ENCODE results near the gene CPNE7. TPM values are rescaled to one million over a fixed set of nuclear protein-coding genes. Genes with fewer than 3 reads are reported as not detected.

CPNE7 gene
- total and polyA plus RNA-seq, 9 of the 15 experiments (the other 6 are each of a cell fraction or from before 2014, with no cell fraction given), result 0.30 to 73.4 (median 32.7) TPM

- TF ChIP-seq ZHX1 (conservative IDR thresholded peaks at IDR 0.05; ENCODE audit: low read length), result no peak
- TF ChIP-seq KLF13 (tag; IDR thresholded peaks at IDR 0.05; ENCODE audit: borderline replicate concordance, low read depth), result no peak
- TF ChIP-seq, protein P1, sequence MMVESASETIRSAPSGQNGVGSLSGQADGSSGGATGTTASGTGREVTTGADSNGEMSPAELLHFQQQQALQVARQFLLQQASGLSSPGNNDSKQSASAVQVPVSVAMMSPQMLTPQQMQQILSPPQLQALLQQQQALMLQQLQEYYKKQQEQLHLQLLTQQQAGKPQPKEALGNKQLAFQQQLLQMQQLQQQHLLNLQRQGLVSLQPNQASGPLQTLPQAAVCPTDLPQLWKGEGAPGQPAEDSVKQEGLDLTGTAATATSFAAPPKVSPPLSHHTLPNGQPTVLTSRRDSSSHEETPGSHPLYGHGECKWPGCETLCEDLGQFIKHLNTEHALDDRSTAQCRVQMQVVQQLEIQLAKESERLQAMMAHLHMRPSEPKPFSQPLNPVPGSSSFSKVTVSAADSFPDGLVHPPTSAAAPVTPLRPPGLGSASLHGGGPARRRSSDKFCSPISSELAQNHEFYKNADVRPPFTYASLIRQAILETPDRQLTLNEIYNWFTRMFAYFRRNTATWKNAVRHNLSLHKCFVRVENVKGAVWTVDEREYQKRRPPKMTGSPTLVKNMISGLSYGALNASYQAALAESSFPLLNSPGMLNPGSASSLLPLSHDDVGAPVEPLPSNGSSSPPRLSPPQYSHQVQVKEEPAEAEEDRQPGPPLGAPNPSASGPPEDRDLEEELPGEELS (CRISPR knock-in tag; IDR thresholded peaks at IDR 0.05; ENCODE audit: borderline replicate concordance), result no peak
- no peak for TF ChIP-seq ZNF140 (CRISPR knock-in tag; IDR thresholded peaks at IDR 0.05)
- TF ChIP-seq SRSF7 (optimal IDR thresholded peaks at IDR 0.05; ENCODE audit: low read depth, low read length), result no peak
- no peak for TF ChIP-seq FOXA1 (IDR thresholded peaks at IDR 0.05; ENCODE audit: borderline replicate concordance)
Observed at GRCh38 chr16:89547291-89547690, 28.3 kb upstream of the CPNE7 start (continued).

Data from K562 (cell line).